GOT3 (cell line): ENCODE measurements around the gene MAFG.

ENCODE experiments used
- DNase-seq: peaks from one replicate; lab custom pipeline; 2025; ENCODE audit warnings: mixed read lengths; lab: John Stamatoyannopoulos, UW

Gene MAFG

GRCh38 chr17:81868674-81869220, 58.8 kb downstream of the MAFG start:
- no peak for DNase-seq
